HG03095 (cell line): ENCODE results near the gene OR2AT4.
A peak's percentile ranks its signal among the peaks of the same experiment; 100 is the strongest.
"Not testable (repeated sequence)": the region's sequence is repeated elsewhere in the genome, so short reads cannot be mapped to it uniquely, and the experiment has no call there.

Experiments used
- ATAC-seq: cut with Tn5 transposase; IDR thresholded peaks from one replicate; pipeline ENCODE4 v1.9.1; 2021; ENCODE audit warnings: moderate library complexity; ENCODE audit not compliant: unreplicated experiment

Gene OR2AT4

GRCh38 chr11:75096456-75097172 lies at the start of gene OR2AT4:
Gene OR2AT4, minus strand, starts transcription at chr11:75096876.
- no peak for ATAC-seq

DNA sequence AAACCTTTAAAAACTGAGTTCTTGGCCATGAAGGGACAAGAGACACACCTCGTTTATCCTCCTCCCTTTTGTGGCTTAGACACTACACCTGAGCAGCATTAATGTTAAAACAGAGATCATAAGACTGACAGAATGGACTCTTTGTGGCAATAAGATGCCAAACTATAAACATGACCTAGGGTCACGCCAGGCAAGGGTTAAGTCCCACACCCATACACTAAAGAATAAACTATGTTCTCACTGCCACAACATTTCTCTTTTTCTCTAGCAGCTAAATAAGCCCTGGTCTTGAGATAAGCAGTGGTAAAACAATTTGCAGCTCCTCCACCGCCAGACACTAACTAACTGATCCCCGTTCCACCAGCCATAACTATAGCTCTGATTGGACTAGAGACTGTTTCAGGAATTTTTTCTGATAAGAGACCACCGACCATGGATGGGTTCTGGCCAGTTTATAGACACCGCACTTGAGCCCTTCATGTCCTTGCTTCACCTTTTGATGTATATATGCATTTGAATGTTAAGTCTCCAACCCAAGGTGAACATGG lies 49.4 kb upstream of the OR2AT4 start:
- ATAC-seq: no peak

DNA sequence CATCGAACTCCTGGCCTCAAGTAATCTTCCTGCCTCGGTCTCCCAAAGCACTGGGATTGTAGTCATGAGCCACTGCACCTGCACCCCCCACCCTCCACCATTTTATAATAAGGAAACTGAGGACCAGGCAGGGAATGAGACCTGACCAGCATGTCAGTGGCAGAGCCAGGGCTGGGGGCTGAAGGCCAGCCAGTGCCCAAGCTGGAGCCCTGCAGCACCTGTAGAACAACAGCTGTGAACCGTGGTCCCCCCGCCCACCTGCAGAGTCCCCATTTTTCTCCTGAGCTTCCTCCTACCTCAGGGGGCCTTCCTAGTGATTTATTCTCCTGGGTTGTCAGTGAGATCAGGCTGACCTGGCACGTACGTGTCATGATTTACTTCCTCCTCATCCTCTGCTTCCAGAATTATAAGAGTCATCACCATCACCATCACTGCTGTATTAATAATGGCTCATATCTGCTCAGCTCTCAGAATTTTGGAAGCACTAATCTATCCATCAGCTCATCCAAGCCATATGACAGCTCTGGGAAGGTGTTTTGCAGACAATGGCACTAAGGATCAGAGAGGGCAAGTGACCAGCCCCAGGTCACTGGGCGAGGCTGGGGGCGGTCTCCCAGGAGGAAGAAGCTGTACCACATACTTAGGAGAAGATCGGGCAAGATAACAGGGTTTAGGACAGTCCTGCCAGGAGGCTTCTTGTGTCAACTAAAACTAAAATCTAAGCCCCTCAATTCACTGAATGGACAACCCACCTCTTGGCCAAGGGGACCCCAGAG lies 48.7 kb upstream of the OR2AT4 start:
- no peak for ATAC-seq

DNA sequence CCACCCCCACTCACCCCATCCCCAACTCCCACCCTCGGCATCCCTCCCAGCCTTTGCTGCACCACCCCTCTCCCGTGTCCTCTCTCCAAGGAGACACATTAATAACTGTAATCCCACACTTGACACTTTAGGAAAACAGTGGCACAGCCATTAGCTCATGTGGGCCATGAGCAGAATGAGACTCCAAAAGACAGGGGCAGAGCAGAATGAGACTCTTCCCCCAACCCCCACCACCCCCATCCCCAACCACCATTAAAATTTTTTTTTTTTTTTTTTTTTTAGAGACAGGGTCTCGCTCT lies 48.0 kb upstream of the OR2AT4 start:
- ATAC-seq: no peak

GRCh38 chr11:75143420-75143731 lies 46.7 kb upstream of the OR2AT4 start:
- no peak for ATAC-seq

DNA sequence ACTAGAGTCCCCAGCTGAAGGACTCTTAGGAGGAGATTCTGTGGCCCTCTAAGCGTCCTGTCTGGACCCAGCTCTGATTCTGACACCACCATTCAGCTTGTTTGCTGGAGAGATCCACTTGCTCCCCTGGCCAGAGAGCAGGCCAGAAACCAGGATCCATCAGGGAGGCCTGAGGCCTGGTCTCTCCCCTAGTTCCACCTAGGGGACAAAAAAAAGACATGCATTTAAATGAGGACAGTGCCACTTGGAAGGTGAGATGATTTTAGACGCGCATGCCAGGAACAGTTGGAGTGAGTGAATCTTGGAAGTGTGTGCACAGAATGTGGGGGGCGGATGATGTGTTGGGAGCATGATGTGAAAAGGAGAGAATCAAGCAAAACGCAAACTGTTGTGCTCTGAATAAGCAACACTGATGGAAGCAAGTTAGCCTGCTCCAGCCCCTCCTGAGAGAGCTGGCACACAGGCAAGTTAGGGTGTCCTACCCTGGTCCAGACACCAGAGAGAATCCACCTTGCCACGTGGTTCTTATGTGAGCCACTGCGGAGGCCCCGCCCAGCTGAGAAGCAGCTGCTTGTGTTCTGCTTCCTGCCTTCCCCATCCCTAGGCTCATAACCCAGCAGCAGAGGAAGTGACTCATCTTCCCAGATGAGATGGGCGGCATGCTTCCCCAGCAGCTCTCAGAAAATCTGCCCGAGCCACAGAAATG lies 46.2 kb upstream of the OR2AT4 start:
- ATAC-seq: peak; percentile 66

DNA sequence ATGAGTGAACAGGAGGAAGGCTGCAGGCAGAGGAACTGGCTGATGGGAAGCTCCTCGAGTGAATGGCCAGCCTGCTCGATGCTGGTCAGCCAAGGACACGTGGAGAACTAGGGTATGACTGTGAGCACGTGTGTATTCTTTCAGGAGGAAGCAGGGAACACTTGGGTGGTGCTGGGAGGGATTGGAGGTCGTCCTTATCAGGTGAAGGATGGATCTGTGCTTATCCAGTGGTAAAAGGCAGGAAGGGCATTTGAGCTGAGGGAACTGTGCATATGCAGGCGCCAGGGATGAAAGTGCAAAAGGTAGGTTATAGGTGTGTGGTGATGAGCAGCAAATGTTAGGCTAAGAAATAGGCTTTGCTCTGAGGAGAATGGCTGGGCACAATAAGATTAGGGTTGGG lies 44.5 kb upstream of the OR2AT4 start:
- no peak for ATAC-seq

DNA sequence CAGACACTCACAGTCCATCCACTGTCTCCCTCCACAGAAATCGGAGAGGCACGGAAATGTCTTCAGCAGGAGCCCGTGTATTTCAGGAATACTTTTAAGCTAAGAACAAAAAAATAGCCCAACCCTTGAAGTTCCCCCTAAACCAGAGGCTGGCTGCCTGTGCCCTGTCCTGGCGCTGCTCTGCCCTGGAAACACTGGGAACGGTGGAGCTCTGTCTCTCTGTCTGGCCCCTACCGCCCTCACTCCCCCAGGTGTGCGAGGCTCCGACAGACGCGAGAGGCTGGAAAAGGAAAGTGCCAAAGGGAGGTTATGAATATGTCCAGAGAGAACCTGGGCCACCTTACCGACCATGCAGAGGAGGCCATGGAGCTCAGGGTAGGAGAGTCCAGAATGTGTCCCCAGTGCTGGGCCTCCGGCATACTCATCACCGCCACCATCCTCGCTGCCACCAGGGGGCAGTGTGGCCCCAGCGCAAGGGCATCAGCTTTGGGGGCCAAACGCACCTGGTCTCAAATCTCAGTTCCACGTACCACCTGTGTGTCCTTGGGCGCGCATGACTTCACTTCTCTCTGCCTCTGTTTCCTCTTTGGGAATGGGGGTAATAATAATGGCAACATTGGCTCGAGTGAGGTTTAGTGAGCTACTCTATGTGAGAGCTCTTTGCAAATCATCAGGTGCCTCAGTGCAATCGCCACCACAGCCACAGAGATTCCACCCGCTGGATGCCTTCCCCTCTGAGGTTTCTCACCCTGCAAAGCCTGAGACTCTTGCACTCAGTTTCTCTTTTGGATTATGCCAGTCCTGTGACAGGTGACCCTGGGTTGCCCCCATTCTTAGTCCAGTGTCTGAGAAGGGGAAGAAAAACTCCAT lies 43.8 kb upstream of the OR2AT4 start:
- ATAC-seq: no peak

- ATAC-seq: no peak
Measured at GRCh38 chr11:75135651-75136050, 39.0 kb upstream of the OR2AT4 start.

DNA sequence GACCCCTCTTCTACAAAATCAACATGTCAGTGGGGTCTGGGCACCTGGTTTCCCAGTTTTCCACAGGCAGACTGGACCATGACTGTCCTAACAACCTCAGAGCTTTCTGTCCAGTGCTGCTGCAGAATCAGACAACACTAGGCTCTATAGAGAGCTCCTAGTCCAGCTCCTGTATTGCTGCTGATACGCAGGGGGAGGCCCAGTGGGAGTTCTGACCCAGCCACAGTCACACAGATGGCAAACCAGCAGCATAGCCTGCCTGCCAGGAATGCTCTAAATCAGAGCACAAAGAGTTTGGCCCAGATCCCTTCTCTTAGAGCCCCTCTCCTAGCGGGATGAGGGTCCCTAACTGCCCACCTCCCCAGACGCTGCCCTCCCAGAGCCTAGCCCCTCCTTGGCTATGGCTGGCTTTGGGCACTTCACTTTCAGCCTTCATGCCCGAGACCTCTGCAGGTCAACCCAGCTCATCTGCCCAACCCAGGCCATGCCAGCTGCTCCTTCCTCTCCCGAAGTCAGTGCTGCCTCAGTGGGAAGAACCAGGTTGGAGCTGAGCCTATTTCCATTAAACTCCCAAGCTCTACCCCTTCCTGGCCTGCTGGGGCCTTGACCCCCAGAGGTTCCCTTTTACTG lies 38.5 kb upstream of the OR2AT4 start:
- no peak for ATAC-seq

DNA sequence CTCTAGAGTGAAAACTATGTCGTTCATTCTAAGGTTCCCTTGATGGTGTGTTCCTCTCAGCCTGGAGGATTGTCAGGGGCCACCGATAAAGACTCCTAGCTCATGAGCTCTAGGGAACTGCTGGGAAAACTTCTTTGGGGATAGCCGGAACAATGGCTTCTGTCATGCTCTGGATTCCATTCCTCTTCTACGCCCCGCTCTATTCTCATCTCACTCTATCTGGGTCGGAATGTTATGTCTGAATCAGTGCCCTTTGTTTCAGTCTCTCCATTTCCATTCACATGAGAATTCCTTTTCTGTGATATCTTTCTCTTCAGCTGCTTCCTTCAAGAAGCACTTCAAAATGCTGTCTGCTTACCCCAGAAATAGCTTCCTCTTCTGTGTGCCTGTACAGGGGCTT lies 37.3 kb upstream of the OR2AT4 start:
- no peak for ATAC-seq

DNA sequence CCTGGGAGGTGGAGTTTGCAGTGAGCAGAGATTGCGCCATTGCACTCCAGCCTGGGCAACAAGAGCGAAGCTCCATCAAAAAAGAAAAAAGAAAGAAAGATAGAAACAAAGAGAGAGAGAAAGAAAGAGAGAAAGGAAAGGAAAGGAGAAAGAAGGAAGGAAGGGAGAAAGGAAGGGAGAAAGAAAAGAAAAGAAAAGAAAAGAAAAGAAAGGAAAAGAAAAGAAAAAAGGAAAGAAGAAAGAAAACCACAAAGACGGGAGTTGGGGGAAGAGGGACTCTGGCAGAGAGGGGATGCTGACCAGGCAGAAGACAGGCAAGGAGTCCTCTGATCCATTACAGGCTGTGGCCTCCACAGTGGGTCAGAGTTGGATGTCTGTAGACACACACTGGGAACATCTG lies 35.4 kb upstream of the OR2AT4 start:
- no peak for ATAC-seq

GRCh38 chr11:75126564-75126963 lies 29.9 kb upstream of the OR2AT4 start:
- no peak for ATAC-seq

DNA sequence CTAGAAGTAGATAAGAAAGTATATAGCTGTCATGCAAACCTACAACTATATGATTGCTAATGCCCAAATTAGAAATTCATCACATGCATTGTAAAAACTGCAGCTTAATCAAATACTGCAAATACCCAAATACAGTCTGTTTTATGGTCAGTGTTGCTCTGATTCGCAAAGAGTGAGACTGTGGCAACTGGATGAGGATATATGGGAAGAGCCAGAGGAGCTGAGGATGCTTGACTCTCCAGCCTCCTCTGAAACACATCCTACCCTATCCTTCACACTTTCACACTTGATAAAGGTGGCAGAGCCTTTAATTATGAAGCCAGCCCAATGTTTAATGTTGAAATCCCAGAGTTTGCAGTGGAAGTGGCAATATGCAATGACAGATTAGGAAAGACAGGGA lies 21.9 kb upstream of the OR2AT4 start:
- ATAC-seq: no peak

GRCh38 chr11:75114465-75114864 lies 17.8 kb upstream of the OR2AT4 start:
- no peak for ATAC-seq

GRCh38 chr11:75113030-75113429 lies 16.4 kb upstream of the OR2AT4 start:
- no peak for ATAC-seq

DNA sequence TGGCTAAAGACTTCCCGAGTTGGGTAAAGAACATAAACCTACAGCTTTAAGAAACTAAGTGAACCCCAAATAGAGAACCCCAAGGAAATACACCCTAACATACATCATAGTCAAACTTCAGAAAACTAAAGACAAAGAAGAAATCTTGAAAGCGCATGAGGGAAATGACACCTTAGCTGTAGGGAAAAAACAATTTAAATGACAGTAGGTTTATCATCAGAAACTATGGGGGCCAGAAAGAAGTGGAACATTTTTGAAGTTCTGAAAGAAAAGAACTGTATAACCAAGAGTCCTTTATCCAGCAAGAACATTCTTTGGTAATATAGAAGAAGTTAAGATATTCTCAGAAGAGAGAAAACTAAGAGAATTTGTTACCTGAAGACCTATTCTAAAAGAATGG lies 15.5 kb upstream of the OR2AT4 start:
- no peak for ATAC-seq

DNA sequence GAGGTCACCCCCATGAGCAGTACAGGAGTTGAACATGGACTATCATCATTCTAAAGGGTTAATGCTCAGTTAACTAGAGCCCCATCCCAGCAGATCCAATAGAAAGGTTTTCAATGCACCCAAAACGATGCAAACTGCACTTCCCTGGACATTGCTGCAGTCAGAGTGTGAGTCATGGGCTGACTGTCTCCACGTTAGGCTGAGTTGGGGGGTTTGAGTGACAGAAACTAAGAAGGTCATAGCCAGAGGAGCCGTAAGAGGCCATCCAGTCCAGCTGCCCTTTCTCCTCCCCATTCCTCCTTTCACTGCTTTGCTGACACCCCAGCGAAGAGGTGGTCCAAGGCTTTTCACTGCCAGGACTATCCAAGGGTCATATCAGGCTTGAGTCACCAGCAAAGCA lies 10.5 kb upstream of the OR2AT4 start:
- ATAC-seq: no peak

DNA sequence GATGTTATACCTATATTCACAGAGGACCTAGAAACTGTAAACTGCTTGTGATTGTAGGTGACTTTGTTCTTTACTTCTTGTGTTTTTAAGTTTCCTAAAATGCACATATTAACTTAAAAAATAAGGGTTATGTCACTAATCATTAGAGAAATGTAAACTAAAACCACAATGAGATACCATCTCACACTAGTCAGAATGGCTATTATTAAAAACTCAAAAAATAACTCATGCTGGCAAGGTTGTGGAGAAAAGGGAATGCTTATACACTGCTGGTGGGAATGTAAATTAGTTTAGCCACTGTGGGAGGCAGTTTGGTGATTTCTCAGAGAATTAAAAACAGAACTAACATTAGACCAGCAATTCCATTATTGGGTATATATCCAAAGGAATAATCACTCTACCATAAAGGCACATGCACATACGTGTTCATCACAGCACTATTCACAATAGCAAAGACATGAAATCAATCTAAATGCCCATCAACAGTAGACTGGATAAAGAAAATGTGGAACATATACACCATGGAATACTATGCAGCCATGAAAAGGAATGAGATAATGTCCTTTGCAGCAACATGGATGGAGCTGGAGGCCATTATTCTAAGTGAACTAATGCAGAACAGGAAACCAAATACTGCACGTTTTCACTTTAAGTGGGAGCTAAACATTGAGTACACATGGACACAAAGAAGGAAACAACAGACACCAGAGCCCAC lies 9.4 kb upstream of the OR2AT4 start:
- ATAC-seq: not testable (repeated sequence)

GRCh38 chr11:75105462-75105925 lies 8.8 kb upstream of the OR2AT4 start:
- ATAC-seq: no peak
